ENCODE data around the gene LCN10. TPM values are rescaled to one million over a fixed set of nuclear protein-coding genes. Genes with fewer than 3 reads are reported as not detected.

LCN10 gene
- total RNA-seq, 1 donor from 2014 or later = not detected

GRCh38 chr9:136694872-136695247 is 47.9 kb downstream of the LCN10 start:
- H3K27ac Mint-ChIP-seq = no peak overlapping the region
- Histone ChIP-seq H3K4me2 (no peak overlapping the region), H3K79me2 (ENCODE audit: low read depth) (no peaks in the 10 kb centered on the region), H3K4me1 (peaks cover 11% of the 10 kb centered on the region), H2AFZ (replicated peaks) (no peak overlapping the region), H3K36me3 (no peaks in the 10 kb centered on the region), H4K20me1 (ENCODE audit: low read depth) (no peaks in the 10 kb centered on the region), H3K4me3 (no peak overlapping the region), H3K27me3 (no peaks in the 10 kb centered on the region), H3F3A (ENCODE audit: low read depth) (peaks cover 4% of the 10 kb centered on the region), H3K9me3 (ENCODE audit: low read depth) (no peaks in the 10 kb centered on the region), H3K27ac (no peak overlapping the region), H3K9ac (no peak overlapping the region)
- H3K27me3 Mint-ChIP-seq (ENCODE audit: insufficient read depth, low read depth) = peaks cover 6% of the 10 kb centered on the region
- peaks cover 24% of the 10 kb centered on the region for H3K4me1 Mint-ChIP-seq
- no peaks in the 10 kb centered on the region for H3K36me3 Mint-ChIP-seq
- no peaks in the 10 kb centered on the region for H3K9me3 Mint-ChIP-seq
- no peak for DNase-seq (ENCODE audit: low spot score)
- no peak overlapping the region for H3K4me3 Mint-ChIP-seq
- TF ChIP-seq CTCF (IDR thresholded peaks at IDR 0.05) (no peak), EZH2phosphoT487 (IDR thresholded peaks at IDR 0.05) (no peak), EZH2 (IDR thresholded peaks at IDR 0.05) (no peak)

GRCh38 chr9:136694163-136694871 is 48.4 kb downstream of the LCN10 start:
- Histone ChIP-seq H3K4me1 (peaks cover 11% of the 10 kb centered on the region), H3K36me3 (no peaks in the 10 kb centered on the region), H3K9me3 (ENCODE audit: low read depth) (no peaks in the 10 kb centered on the region), H3K4me2 (no peak overlapping the region), H3K9ac (no peak overlapping the region), H3F3A (ENCODE audit: low read depth) (peaks cover 4% of the 10 kb centered on the region), H2AFZ (replicated peaks) (no peak overlapping the region), H3K27me3 (peaks cover 5% of the 10 kb centered on the region), H4K20me1 (ENCODE audit: low read depth) (no peaks in the 10 kb centered on the region), H3K4me3 (no peak overlapping the region), H3K79me2 (ENCODE audit: low read depth) (no peaks in the 10 kb centered on the region), H3K27ac (no peak overlapping the region)
- Mint-ChIP-seq H3K4me3 (no peak overlapping the region), H3K27me3 (ENCODE audit: insufficient read depth, low read depth) (peaks cover 6% of the 10 kb centered on the region), H3K4me1 (peaks cover 24% of the 10 kb centered on the region), H3K27ac (no peak overlapping the region), H3K36me3 (no peaks in the 10 kb centered on the region), H3K9me3 (no peaks in the 10 kb centered on the region)
- DNase-seq (ENCODE audit: low spot score) = peak; percentile 79
- TF ChIP-seq EZH2phosphoT487 (IDR thresholded peaks at IDR 0.05) = no peak
- peak; percentile 77 for TF ChIP-seq CTCF (IDR thresholded peaks at IDR 0.05)

- Histone ChIP-seq H3K9me3 (ENCODE audit: low read depth) (no peaks in the 10 kb centered on the region), H3K4me2 (no peak overlapping the region), H3K79me2 (ENCODE audit: low read depth) (no peaks in the 10 kb centered on the region), H3K9ac (no peak overlapping the region), H3K27ac (no peak overlapping the region), H3K27me3 (peaks cover 12% of the 10 kb centered on the region), H3F3A (ENCODE audit: low read depth) (peaks cover 4% of the 10 kb centered on the region), H3K36me3 (no peaks in the 10 kb centered on the region), H3K4me3 (no peak overlapping the region), H3K4me1 (peaks cover 11% of the 10 kb centered on the region), H2AFZ (replicated peaks) (no peak overlapping the region), H4K20me1 (ENCODE audit: low read depth) (no peaks in the 10 kb centered on the region)
- Mint-ChIP-seq H3K36me3 (no peaks in the 10 kb centered on the region), H3K27ac (peak overlapping the region; percentile 4), H3K27me3 (ENCODE audit: insufficient read depth, low read depth) (peaks cover 6% of the 10 kb centered on the region), H3K4me1 (peaks cover 22% of the 10 kb centered on the region), H3K9me3 (no peaks in the 10 kb centered on the region), H3K4me3 (peak overlapping the region; percentile 3)
- no peak for DNase-seq (ENCODE audit: low spot score)
- TF ChIP-seq CTCF (IDR thresholded peaks at IDR 0.05) = no peak
- TF ChIP-seq EZH2phosphoT487 (IDR thresholded peaks at IDR 0.05) = no peak
- TF ChIP-seq EZH2 (IDR thresholded peaks at IDR 0.05) = no peak
These were observed 49.1 kb downstream of the LCN10 start for GRCh38 chr9:136693490-136694162.
